IPS-18a (cell line): Measurements from ENCODE around the gene PTPRE.

ENCODE experiments used
- H3K27ac ChIP-seq: one replicate; pipeline ENCODE4 v1.5.1; 2013; ENCODE audit warnings: low read length
- H3K27me3 ChIP-seq: one replicate; pipeline ENCODE4 v1.6.1; 2013; ENCODE audit warnings: mild to moderate bottlenecking, low read length; ENCODE audit not compliant: control insufficient read depth, insufficient read depth
- H3K36me3 ChIP-seq: one replicate; pipeline ENCODE4 v1.6.1; 2013; ENCODE audit warnings: low read depth, low read length; ENCODE audit not compliant: control insufficient read depth
- H3K4me1 ChIP-seq: one replicate; pipeline ENCODE4 v1.6.1; 2013; ENCODE audit warnings: low read depth, low read length; ENCODE audit not compliant: control insufficient read depth
- H3K4me3 ChIP-seq: one replicate; pipeline ENCODE4 v1.5.1; 2013; ENCODE audit warnings: low read length
- H3K9ac ChIP-seq: one replicate; pipeline ENCODE4 v1.6.1; 2013; ENCODE audit warnings: mild to moderate bottlenecking, low read length, moderate library complexity
- H3K9me3 ChIP-seq: one replicate; pipeline ENCODE4 v1.6.1; 2013; ENCODE audit warnings: low read depth, low read length; ENCODE audit not compliant: control insufficient read depth

PTPRE gene

GRCh38 chr10:127992376-127992775, 85.5 kb downstream of the PTPRE start:
- Histone ChIP-seq H3K27me3 (no peaks in the 10 kb centered on the region), H3K4me1 (no peaks in the 10 kb centered on the region), H3K36me3 (no peaks in the 10 kb centered on the region), H3K9ac (no peak overlapping the region), H3K4me3 (no peak overlapping the region), H3K27ac (no peak overlapping the region), H3K9me3 (no peaks in the 10 kb centered on the region)

GRCh38 chr10:127993056-127993690, 86.3 kb downstream of the PTPRE start:
- Histone ChIP-seq H3K4me1 (no peaks in the 10 kb centered on the region), H3K27ac (no peak overlapping the region), H3K36me3 (no peaks in the 10 kb centered on the region), H3K4me3 (no peak overlapping the region), H3K9me3 (no peaks in the 10 kb centered on the region), H3K27me3 (no peaks in the 10 kb centered on the region), H3K9ac (no peak overlapping the region)

GRCh38 chr10:127995939-127996338, 89.0 kb downstream of the PTPRE start:
- Histone ChIP-seq H3K36me3 (no peaks in the 10 kb centered on the region), H3K27ac (no peak overlapping the region)

GRCh38 chr10:127996586-127996985, 89.7 kb downstream of the PTPRE start:
- no peaks in the 10 kb centered on the region for H3K4me1 ChIP-seq
- H3K9me3 ChIP-seq, result no peaks in the 10 kb centered on the region
- H3K9ac ChIP-seq, result no peak overlapping the region

More at GRCh38 chr10:127995939-127996338, 89.0 kb downstream of the PTPRE start:
- no peak overlapping the region for H3K4me3 ChIP-seq
- H3K9ac ChIP-seq, result no peak overlapping the region
- H3K27me3 ChIP-seq, result no peaks in the 10 kb centered on the region
- no peaks in the 10 kb centered on the region for H3K4me1 ChIP-seq
- no peaks in the 10 kb centered on the region for H3K9me3 ChIP-seq

GRCh38 chr10:127997271-127997670, 90.4 kb downstream of the PTPRE start:
- Histone ChIP-seq H3K27ac (no peak overlapping the region), H3K27me3 (no peaks in the 10 kb centered on the region), H3K4me1 (no peaks in the 10 kb centered on the region), H3K9me3 (no peaks in the 10 kb centered on the region), H3K9ac (no peak overlapping the region), H3K36me3 (no peaks in the 10 kb centered on the region), H3K4me3 (no peak overlapping the region)

More at GRCh38 chr10:127996586-127996985, 89.7 kb downstream of the PTPRE start:
- Histone ChIP-seq H3K36me3 (no peaks in the 10 kb centered on the region), H3K27me3 (no peaks in the 10 kb centered on the region), H3K4me3 (no peak overlapping the region), H3K27ac (no peak overlapping the region)

GRCh38 chr10:127997937-127998336, 91.0 kb downstream of the PTPRE start:
- H3K27ac ChIP-seq, result no peak overlapping the region
- H3K27me3 ChIP-seq, result no peaks in the 10 kb centered on the region
- no peak overlapping the region for H3K4me3 ChIP-seq
- H3K4me1 ChIP-seq, result no peaks in the 10 kb centered on the region
- no peaks in the 10 kb centered on the region for H3K9me3 ChIP-seq
- no peaks in the 10 kb centered on the region for H3K36me3 ChIP-seq
- H3K9ac ChIP-seq, result no peak overlapping the region

GRCh38 chr10:127998501-127999144, 91.7 kb downstream of the PTPRE start:
- no peak overlapping the region for H3K4me3 ChIP-seq
- no peaks in the 10 kb centered on the region for H3K27me3 ChIP-seq
- H3K9me3 ChIP-seq, result no peaks in the 10 kb centered on the region
- H3K9ac ChIP-seq, result no peak overlapping the region
- H3K4me1 ChIP-seq, result no peaks in the 10 kb centered on the region
- H3K36me3 ChIP-seq, result no peaks in the 10 kb centered on the region
- H3K27ac ChIP-seq, result no peak overlapping the region

- H3K27me3 ChIP-seq, result no peaks in the 10 kb centered on the region
- H3K27ac ChIP-seq, result no peak overlapping the region
- no peaks in the 10 kb centered on the region for H3K9me3 ChIP-seq
- H3K4me3 ChIP-seq, result no peak overlapping the region
- no peaks in the 10 kb centered on the region for H3K36me3 ChIP-seq
- no peaks in the 10 kb centered on the region for H3K4me1 ChIP-seq
- no peak overlapping the region for H3K9ac ChIP-seq
Observed at GRCh38 chr10:127999297-128000129, 92.6 kb downstream of the PTPRE start.

- Histone ChIP-seq H3K4me1 (no peaks in the 10 kb centered on the region), H3K27me3 (no peaks in the 10 kb centered on the region), H3K36me3 (no peaks in the 10 kb centered on the region), H3K4me3 (no peak overlapping the region), H3K27ac (no peak overlapping the region), H3K9ac (no peak overlapping the region), H3K9me3 (no peaks in the 10 kb centered on the region)
Observed at GRCh38 chr10:128000471-128001362, 93.8 kb downstream of the PTPRE start.

- no peak overlapping the region for H3K4me3 ChIP-seq
- no peaks in the 10 kb centered on the region for H3K4me1 ChIP-seq
- H3K27ac ChIP-seq, result no peak overlapping the region
- H3K36me3 ChIP-seq, result no peaks in the 10 kb centered on the region
- no peak overlapping the region for H3K9ac ChIP-seq
- no peaks in the 10 kb centered on the region for H3K27me3 ChIP-seq
- no peaks in the 10 kb centered on the region for H3K9me3 ChIP-seq
Observed at GRCh38 chr10:128001363-128001745, 94.5 kb downstream of the PTPRE start.

GRCh38 chr10:128001849-128002248, 94.9 kb downstream of the PTPRE start:
- Histone ChIP-seq H3K9ac (no peak overlapping the region), H3K4me1 (no peaks in the 10 kb centered on the region), H3K9me3 (no peaks in the 10 kb centered on the region), H3K27me3 (no peaks in the 10 kb centered on the region), H3K36me3 (no peaks in the 10 kb centered on the region), H3K27ac (no peak overlapping the region), H3K4me3 (no peak overlapping the region)
